Loucy (cell line): ENCODE results near the gene BEAN1.

ENCODE experiments used
- H2AFZ ChIP-seq: fragments of 200-600 bp; sonication (generic); 2 replicates; pipeline ENCODE4 v1.6.0; 2016; ENCODE audit warnings: antibody characterized with exemption, mild to moderate bottlenecking, low read length, moderate library complexity
- H3F3A ChIP-seq: fragments of 200-600 bp; 2 replicates; pipeline ENCODE4 v1.6.0; 2016; ENCODE audit warnings: antibody characterized with exemption, low read depth, mild to moderate bottlenecking
- H3K27me3 ChIP-seq: fragments of 200-600 bp; sonication (generic); 2 replicates; pipeline ENCODE4 v1.6.1; 2014; ENCODE audit warnings: low read length, mild to moderate bottlenecking; ENCODE audit not compliant: insufficient read depth, poor library complexity, severe bottlenecking
- H3K36me3 ChIP-seq: fragments of 200-600 bp; sonication (generic); 2 replicates; pipeline ENCODE4 v1.6.1; 2016; ENCODE audit warnings: low read length; ENCODE audit not compliant: insufficient read depth
- H3K4me1 ChIP-seq: fragments of 200-600 bp; sonication (generic); 2 replicates; pipeline ENCODE4 v1.5.1; 2014; ENCODE audit warnings: low read length, mild to moderate bottlenecking; ENCODE audit not compliant: insufficient read depth, poor library complexity, severe bottlenecking
- H3K4me2 ChIP-seq: fragments of 200-600 bp; sonication (generic); 2 replicates; pipeline ENCODE4 v1.6.0; 2014; ENCODE audit warnings: antibody characterized with exemption, low read length, low read depth, mild to moderate bottlenecking; ENCODE audit not compliant: poor library complexity, severe bottlenecking
- H3K4me3 ChIP-seq: fragments of 200-600 bp; sonication (generic); 2 replicates; pipeline ENCODE4 v1.5.1; 2014; ENCODE audit warnings: low read length, mild to moderate bottlenecking, mixed read lengths; ENCODE audit not compliant: poor library complexity, severe bottlenecking
- H3K79me2 ChIP-seq: fragments of 200-600 bp; sonication (generic); 2 replicates; pipeline ENCODE4 v1.6.1; 2014; ENCODE audit warnings: low read length; ENCODE audit not compliant: insufficient read depth
- H3K9ac ChIP-seq: fragments of 200-600 bp; sonication (generic); 2 replicates; pipeline ENCODE4 v1.6.0; 2014; ENCODE audit warnings: mild to moderate bottlenecking, low read depth, low read length, moderate library complexity; ENCODE audit not compliant: poor library complexity, severe bottlenecking
- H3K9me2 ChIP-seq: fragments of 200-600 bp; sonication (generic); replicated peaks from 2 replicates; pipeline ENCODE4 v1.6.1; 2016; ENCODE audit warnings: low read depth, low read length, mixed read lengths
- H3K9me3 ChIP-seq: fragments of 200-600 bp; sonication (generic); 2 replicates; pipeline ENCODE4 v1.6.1; 2014; ENCODE audit warnings: mild to moderate bottlenecking, antibody characterized with exemption, low read length, low read depth; ENCODE audit not compliant: insufficient read depth
- H4K20me1 ChIP-seq: fragments of 200-600 bp; sonication (generic); 2 replicates; pipeline ENCODE4 v1.6.0; 2014; ENCODE audit warnings: antibody characterized with exemption, low read length, mild to moderate bottlenecking; ENCODE audit not compliant: insufficient read depth, poor library complexity, severe bottlenecking
- EZH2phosphoT487 ChIP-seq: fragments of 200-600 bp; IDR thresholded peaks from 2 replicates; pipeline ENCODE4 v1.6.1; 2018; ENCODE audit warnings: antibody characterized with exemption, mild to moderate bottlenecking, moderate library complexity, borderline replicate concordance
- TF ChIP-seq, protein P1 (sequence below): fragments of 200-600 bp; sonication (generic); conservative IDR thresholded peaks from 2 replicates; pipeline ENCODE4 v1.5.1; 2014; ENCODE audit warnings: mild to moderate bottlenecking, antibody characterized with exemption, low read length

BEAN1 gene

GRCh38 chr16:66414891-66415290 is 12.2 kb upstream of the BEAN1 start:
- no peak overlapping the region for H2AFZ ChIP-seq
- peaks cover 18% of the 10 kb centered on the region for H3K27me3 ChIP-seq
- H3K4me2 ChIP-seq: no peak overlapping the region
- no peaks in the 10 kb centered on the region for H3K9me3 ChIP-seq
- no peaks in the 10 kb centered on the region for H3K36me3 ChIP-seq
- H3K9me2 ChIP-seq: no peaks in the 10 kb centered on the region
- no peaks in the 10 kb centered on the region for H3K4me1 ChIP-seq
- H4K20me1 ChIP-seq: no peaks in the 10 kb centered on the region
- no peaks in the 10 kb centered on the region for H3K79me2 ChIP-seq
- TF ChIP-seq, protein P1, sequence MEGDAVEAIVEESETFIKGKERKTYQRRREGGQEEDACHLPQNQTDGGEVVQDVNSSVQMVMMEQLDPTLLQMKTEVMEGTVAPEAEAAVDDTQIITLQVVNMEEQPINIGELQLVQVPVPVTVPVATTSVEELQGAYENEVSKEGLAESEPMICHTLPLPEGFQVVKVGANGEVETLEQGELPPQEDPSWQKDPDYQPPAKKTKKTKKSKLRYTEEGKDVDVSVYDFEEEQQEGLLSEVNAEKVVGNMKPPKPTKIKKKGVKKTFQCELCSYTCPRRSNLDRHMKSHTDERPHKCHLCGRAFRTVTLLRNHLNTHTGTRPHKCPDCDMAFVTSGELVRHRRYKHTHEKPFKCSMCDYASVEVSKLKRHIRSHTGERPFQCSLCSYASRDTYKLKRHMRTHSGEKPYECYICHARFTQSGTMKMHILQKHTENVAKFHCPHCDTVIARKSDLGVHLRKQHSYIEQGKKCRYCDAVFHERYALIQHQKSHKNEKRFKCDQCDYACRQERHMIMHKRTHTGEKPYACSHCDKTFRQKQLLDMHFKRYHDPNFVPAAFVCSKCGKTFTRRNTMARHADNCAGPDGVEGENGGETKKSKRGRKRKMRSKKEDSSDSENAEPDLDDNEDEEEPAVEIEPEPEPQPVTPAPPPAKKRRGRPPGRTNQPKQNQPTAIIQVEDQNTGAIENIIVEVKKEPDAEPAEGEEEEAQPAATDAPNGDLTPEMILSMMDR: no peak
- no peak for TF ChIP-seq EZH2phosphoT487
- H3F3A ChIP-seq: no peaks in the 10 kb centered on the region
- no peak overlapping the region for H3K4me3 ChIP-seq
- no peak overlapping the region for H3K9ac ChIP-seq

DNA sequence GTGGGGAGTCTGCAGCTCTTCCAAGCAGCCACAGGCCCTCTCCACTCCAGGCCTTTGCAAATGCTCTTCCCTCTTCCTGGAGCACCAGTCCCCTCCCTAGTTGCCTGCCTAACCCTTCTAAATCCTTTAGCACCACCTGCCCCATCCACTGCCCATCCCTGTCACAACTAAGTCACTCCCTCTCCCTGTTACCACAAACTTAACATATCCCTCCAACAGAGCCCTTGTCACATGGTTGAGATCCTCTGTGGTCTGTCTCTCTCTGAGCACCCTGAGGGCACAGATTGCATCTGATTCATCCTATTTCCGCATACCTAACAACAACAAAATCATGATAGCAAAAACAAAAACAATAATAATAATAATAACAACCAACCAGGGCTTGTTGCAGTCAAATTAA is 11.0 kb upstream of the BEAN1 start:
- Histone ChIP-seq H3K79me2 (no peaks in the 10 kb centered on the region), H3K27me3 (peaks cover 12% of the 10 kb centered on the region), H3K9me2 (no peaks in the 10 kb centered on the region), H2AFZ (no peak overlapping the region), H4K20me1 (no peaks in the 10 kb centered on the region), H3K9ac (no peak overlapping the region), H3K9me3 (no peaks in the 10 kb centered on the region), H3K4me3 (no peak overlapping the region), H3K4me2 (no peak overlapping the region), H3K36me3 (no peaks in the 10 kb centered on the region), H3F3A (no peaks in the 10 kb centered on the region), H3K4me1 (no peaks in the 10 kb centered on the region)
- TF ChIP-seq, protein P1: no peak
- no peak for TF ChIP-seq EZH2phosphoT487

- Histone ChIP-seq H2AFZ (no peak overlapping the region), H3F3A (no peaks in the 10 kb centered on the region), H3K4me2 (no peak overlapping the region), H3K27me3 (peaks cover 4% of the 10 kb centered on the region), H3K36me3 (no peaks in the 10 kb centered on the region), H3K9ac (no peak overlapping the region), H3K9me3 (no peaks in the 10 kb centered on the region), H3K4me1 (no peaks in the 10 kb centered on the region), H3K4me3 (no peak overlapping the region), H3K9me2 (no peaks in the 10 kb centered on the region), H3K79me2 (no peaks in the 10 kb centered on the region), H4K20me1 (no peaks in the 10 kb centered on the region)
- TF ChIP-seq EZH2phosphoT487: no peak
- TF ChIP-seq, protein P1: no peak
Observed at GRCh38 chr16:66416939-66417700, 10.0 kb upstream of the BEAN1 start.
